Activated CD8-positive, alpha-beta memory T cell treated with anti-CD3 and anti-CD28 coated beads, Interleukin-2, amount 50 U/mL, for 48 hours (primary cell): ENCODE measurements around the gene BCHE.

Experiments
- DNase-seq: peaks from one replicate; pipeline ENCODE4 v3.0.0-alpha.2; 2020

Gene BCHE

DNA sequence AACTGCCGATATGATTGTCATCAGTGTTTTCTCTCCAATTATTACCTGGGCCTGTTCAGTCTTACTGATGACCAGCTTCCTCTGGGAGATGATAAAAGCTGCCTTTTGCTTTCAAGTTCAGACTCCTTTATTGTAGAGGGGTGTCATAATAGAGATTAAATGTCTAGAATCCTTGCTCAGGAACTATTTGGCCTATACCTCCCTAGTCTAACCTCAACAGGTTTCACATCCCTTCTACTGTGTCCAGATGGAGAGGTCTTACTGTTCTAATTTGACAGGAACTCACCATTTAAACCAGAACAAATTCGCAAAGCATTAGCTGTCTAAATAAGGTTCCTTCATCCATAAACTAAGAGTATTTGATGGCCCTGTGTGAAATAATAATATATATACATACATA is 88.0 kb downstream of the BCHE start:
- no peak for DNase-seq

DNA sequence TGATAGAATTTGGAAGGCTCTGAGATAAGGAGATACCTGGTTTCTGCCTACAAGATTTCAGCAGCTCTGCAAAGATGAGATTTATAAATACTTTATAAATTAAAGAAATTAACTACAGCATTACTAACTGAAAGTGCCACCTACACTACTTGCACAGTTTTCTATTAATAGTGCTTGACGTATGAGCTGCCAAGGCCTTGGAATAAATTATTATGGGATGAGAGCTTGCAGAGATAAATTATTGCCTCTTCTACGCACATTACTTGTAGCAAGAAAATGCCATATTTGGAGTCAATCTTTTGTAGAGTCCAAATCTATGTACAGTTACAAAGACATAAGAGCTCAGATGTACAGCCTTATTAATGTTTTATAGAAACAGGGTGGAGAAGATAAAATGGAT is 89.1 kb downstream of the BCHE start:
- no peak for DNase-seq

DNA sequence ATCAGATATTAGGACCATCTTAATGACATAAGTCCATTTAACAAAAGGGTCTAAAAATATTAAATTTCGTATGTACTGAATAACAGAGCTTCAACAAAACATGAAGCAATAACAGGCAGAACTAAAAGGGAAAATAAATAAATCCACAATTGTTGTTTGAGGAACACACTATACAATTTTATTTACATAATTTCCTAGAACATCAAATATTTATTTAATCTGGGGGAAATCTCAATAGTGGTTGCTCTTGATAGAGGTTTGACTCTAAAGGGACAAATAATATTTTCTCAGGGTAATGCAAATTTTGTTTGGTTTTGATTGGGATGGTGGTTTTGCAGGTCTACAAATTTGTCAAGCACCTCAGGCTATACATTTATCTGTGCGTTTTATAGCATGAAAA is 90.3 kb downstream of the BCHE start:
- no peak for DNase-seq

DNA sequence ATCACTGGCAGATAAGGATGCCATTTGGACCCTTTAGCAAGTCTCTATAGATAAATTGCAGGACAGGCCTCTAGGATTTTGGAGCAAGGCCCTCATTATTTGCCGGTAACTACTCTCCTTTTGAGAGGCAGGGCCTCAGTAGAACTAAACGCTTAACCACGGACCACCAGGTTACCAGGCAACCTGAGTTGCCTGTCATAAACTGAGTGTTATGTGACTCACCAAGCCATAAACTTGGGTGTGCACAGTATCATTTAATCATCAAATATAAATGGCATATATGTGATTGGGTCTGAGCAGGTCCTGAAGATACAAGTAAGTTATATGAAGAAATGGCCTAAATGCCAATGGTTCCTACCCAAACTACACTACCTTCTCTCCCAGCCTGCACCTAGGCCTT is 93.2 kb downstream of the BCHE start:
- DNase-seq: no peak

DNA sequence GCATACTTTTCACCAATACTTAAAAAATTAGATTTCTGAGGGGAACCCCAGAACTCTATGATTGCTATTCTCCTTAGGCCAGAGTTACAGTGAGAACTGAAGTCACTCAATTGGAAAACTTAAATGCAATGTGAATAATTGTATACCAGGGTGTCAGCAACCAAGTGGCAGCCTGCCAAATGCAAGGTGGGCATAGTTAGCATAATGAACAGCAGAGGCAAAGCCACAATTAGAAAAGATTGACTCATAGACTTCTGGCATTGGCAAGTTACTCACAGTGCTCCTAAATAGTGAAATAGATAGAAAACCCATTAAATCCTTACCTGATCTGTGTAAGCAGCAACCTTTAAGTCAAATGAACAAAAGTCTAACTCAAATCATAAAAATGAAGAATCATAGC is 94.9 kb downstream of the BCHE start:
- DNase-seq: no peak

DNA sequence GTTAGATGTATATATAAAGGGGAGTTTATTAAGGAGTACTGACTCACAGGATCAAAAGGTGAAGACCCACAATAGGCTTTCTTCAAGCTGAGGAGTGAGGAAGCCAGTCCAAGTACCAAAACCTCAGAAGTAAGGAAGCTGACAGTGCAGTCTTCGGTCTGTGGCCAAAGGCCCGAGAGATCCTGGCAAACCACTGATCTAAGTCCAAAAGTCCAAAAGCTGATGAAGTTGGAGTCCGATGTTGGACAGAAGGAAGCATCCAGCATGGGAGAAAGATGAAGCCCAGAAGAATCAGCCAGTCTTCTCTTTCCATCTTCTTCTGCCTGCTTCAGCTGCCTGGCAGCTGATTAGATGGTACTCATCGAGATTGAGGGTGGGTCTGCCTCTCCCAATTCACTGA is 107.5 kb downstream of the BCHE start:
- DNase-seq: no peak

DNA sequence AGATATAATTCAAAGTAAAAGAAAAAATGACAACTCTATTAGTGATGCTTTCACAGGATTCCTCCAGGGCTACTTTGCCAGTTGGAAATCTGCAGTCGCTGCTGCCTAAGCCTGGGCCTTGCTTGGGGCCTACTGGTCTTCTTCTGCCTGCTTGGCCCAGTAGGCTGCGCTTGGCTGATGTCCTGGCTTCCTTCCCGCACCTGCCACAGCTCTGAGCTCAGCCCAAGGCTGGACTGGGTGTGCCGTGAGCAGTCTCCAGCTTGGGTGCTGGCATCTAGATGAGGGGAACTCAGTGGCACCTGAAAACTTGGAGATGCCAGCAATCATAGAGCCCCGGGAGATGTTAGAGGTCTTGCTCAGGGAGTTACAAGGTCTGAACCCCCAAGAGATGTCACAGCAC is 108.3 kb downstream of the BCHE start:
- DNase-seq: no peak

DNA sequence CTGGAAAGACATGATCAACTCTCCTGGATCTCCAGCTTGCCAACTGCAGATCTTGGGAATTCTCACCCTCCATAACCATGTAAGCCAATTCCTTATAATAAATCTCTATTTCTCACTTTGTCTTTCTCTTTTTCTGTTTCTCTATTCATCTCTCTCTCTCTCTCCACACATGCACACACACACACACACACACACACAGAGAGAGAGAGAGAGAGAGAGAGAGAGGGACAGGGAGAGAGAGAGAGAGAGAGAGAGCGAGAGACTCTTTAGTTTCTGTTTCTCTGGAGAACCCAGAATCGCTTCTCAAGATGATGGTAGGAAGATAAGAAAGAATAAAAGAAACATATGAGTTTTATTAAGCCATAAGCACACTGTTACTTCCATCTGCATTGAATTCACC is 111.9 kb downstream of the BCHE start:
- no peak for DNase-seq
